ENCODE results near the gene TMEM263. TPM values are rescaled to one million over a fixed set of nuclear protein-coding genes. Genes with fewer than 3 reads are reported as not detected.

Gene TMEM263
- total and polyA plus RNA-seq, 11 donors = 11.6 to 59.2 (median 36.3) TPM

- H3K9me3 ChIP-seq = no peaks in the 10 kb centered on the region
- intact Hi-C loops (cut with DNase I) = loop anchor here in 5 of 10 donors (1.0 to 10.0 kb wide), 7 partner anchors 33 to 180 kb away; partner anchors contain the start of genes CRY1 (in 3 of the 5), MTERF2 (in 2 of the 5) and RIC8B (in 1 of the 5)
- TF ChIP-seq, protein P1, sequence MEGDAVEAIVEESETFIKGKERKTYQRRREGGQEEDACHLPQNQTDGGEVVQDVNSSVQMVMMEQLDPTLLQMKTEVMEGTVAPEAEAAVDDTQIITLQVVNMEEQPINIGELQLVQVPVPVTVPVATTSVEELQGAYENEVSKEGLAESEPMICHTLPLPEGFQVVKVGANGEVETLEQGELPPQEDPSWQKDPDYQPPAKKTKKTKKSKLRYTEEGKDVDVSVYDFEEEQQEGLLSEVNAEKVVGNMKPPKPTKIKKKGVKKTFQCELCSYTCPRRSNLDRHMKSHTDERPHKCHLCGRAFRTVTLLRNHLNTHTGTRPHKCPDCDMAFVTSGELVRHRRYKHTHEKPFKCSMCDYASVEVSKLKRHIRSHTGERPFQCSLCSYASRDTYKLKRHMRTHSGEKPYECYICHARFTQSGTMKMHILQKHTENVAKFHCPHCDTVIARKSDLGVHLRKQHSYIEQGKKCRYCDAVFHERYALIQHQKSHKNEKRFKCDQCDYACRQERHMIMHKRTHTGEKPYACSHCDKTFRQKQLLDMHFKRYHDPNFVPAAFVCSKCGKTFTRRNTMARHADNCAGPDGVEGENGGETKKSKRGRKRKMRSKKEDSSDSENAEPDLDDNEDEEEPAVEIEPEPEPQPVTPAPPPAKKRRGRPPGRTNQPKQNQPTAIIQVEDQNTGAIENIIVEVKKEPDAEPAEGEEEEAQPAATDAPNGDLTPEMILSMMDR (IDR thresholded peaks at IDR 0.05) = no peak
- no peak for TF ChIP-seq POLR2A (IDR thresholded peaks at IDR 0.05)
- 34 to 46% (median 42%) methylated on average over 33 to 36 of the region's 36 CpGs for WGBS, 4 donors
- peaks cover 0 to 7% (median 0%) of the 10 kb centered on the region in 9 donors for H3K36me3 ChIP-seq
- H3K4me1 ChIP-seq = peaks cover 0 to 37% (median 25%) of the 10 kb centered on the region in 12 donors
- H3K4me3 ChIP-seq = peak overlapping the region; percentile 59 to 98 (median 90)
- DNase-seq (peak; percentile 38 to 66 (median 54)), ATAC-seq (peak; percentile 1 to 34 (median 8))
- H3K27me3 ChIP-seq = no peaks in the 10 kb centered on the region
- H3K27ac ChIP-seq = peak overlapping the region; percentile 95 to 100 (median 99)
Measured at GRCh38 chr12:106954462-106955376, 988 bp upstream of the TMEM263 start.

GRCh38 chr12:106956048-106956578 lies 406 bp downstream of the TMEM263 start:
- H3K27me3 ChIP-seq = no peaks in the 10 kb centered on the region
- TF ChIP-seq, protein P1 (IDR thresholded peaks at IDR 0.05) = peak in 6 of 12 donors; percentile 8 to 44 (median 24)
- no peak for TF ChIP-seq POLR2A (IDR thresholded peaks at IDR 0.05)
- intact Hi-C loops (cut with DNase I) = loop anchor here in 5 of 10 donors (1.0 to 10.0 kb wide), 7 partner anchors 31 to 181 kb away; partner anchors contain the start of genes CRY1 (in 5 of the 5), MTERF2 (in 2 of the 5) and RIC8B (in 1 of the 5)
- peak overlapping the region; percentile 95 to 100 (median 99) for H3K27ac ChIP-seq
- ATAC-seq (peak; percentile 25 to 68 (median 56)), DNase-seq (peak; percentile 66 to 77 (median 70))
- H3K4me1 ChIP-seq = peaks cover 0 to 46% (median 25%) of the 10 kb centered on the region in 12 donors
- peaks cover 0 to 16% (median 0%) of the 10 kb centered on the region in 9 donors for H3K36me3 ChIP-seq
- H3K9me3 ChIP-seq = no peaks in the 10 kb centered on the region
- peak overlapping the region; percentile 59 to 98 (median 90) for H3K4me3 ChIP-seq
- WGBS, 4 donors = 0 to 1% (median 0%) methylated on average over 16 to 34 of the region's 34 CpGs

GRCh38 chr12:106957583-106957982 lies 1.9 kb downstream of the TMEM263 start:
- H3K27me3 ChIP-seq = no peaks in the 10 kb centered on the region
- intact Hi-C loops (cut with DNase I) = loop anchor here in 5 of 10 donors (2.0 to 10.0 kb wide), 6 partner anchors 29 to 183 kb away; partner anchors contain the start of genes CRY1 (in 5 of the 5), MTERF2 (in 1 of the 5) and RIC8B (in 1 of the 5)
- peaks cover 0 to 59% (median 31%) of the 10 kb centered on the region in 12 donors for H3K4me1 ChIP-seq
- WGBS, 4 donors = 4 to 20% (median 12%) methylated on average over 1 of the region's 1 CpG
- H3K9me3 ChIP-seq = no peaks in the 10 kb centered on the region
- DNase-seq = no peak
- peak overlapping the region in 3 of 12 donors; percentile 27 to 99 (median 99) for H3K27ac ChIP-seq
- TF ChIP-seq POLR2A (IDR thresholded peaks at IDR 0.05) = no peak
- TF ChIP-seq, protein P1 (IDR thresholded peaks at IDR 0.05) = no peak
- H3K4me3 ChIP-seq = peak overlapping the region in 11 of 12 donors; percentile 84 to 98 (median 90)
- ATAC-seq = no peak
- peaks cover 0 to 20% (median 0%) of the 10 kb centered on the region in 9 donors for H3K36me3 ChIP-seq
